HG02973 (cell line): ENCODE data around the gene OR1L8.

Source experiments
- ATAC-seq: cut with Tn5 transposase; IDR thresholded peaks from one replicate; pipeline ENCODE4 v1.9.1; 2021; ENCODE audit warnings: moderate library complexity; ENCODE audit not compliant: unreplicated experiment

Gene OR1L8

GRCh38 chr9:122518226-122518625 lies 65.0 kb downstream of the OR1L8 start:
- no peak for ATAC-seq
